Middle frontal gyrus (tissue), 1 donor: ENCODE results near the gene ATP6V1G2.
"Not testable (repeated sequence)": the region's sequence is repeated elsewhere in the genome, so short reads cannot be mapped to it uniquely, and the experiment has no call there.

Source experiments
- DNase-seq: peaks from one replicate; pipeline ENCODE4 v3.0.0-alpha.2; 2015; ENCODE audit warnings: low spot score; ENCODE audit errors: extremely low spot score

ATP6V1G2 gene

DNA sequence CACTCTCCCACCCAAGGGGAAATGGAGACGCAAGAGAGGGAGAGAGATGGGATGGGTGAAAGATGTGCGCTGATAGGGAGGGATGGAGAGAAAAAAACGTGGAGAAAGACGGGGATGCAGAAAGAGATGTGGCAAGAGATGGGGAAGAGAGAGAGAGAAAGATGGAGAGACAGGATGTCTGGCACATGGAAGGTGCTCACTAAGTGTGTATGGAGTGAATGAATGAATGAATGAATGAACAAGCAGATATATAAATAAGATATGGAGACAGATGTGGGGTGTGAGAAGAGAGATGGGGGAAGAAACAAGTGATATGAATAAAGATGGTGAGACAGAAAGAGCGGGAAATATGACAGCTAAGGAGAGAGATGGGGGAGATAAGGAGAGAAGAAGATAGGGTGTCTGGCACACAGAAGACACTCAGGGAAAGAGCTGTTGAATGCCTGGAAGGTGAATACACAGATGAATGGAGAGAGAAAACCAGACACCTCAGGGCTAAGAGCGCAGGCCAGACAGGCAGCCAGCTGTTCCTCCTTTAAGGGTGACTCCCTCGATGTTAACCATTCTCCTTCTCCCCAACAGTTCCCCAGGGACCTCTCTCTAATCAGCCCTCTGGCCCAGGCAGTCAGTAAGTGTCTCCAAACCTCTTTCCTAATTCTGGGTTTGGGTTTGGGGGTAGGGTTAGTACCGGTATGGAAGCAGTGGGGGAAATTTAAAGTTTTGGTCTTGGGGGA is 29.7 kb upstream of the ATP6V1G2 start:
- no peak for DNase-seq

- no peak for DNase-seq
Measured at GRCh38 chr6:31575335-31575901, 29.0 kb upstream of the ATP6V1G2 start, which contains the start of gene TNF. TSS of gene TNF (plus strand) at chr6:31575565. CDS start at chr6:31575742, 177 bp downstream.

DNA sequence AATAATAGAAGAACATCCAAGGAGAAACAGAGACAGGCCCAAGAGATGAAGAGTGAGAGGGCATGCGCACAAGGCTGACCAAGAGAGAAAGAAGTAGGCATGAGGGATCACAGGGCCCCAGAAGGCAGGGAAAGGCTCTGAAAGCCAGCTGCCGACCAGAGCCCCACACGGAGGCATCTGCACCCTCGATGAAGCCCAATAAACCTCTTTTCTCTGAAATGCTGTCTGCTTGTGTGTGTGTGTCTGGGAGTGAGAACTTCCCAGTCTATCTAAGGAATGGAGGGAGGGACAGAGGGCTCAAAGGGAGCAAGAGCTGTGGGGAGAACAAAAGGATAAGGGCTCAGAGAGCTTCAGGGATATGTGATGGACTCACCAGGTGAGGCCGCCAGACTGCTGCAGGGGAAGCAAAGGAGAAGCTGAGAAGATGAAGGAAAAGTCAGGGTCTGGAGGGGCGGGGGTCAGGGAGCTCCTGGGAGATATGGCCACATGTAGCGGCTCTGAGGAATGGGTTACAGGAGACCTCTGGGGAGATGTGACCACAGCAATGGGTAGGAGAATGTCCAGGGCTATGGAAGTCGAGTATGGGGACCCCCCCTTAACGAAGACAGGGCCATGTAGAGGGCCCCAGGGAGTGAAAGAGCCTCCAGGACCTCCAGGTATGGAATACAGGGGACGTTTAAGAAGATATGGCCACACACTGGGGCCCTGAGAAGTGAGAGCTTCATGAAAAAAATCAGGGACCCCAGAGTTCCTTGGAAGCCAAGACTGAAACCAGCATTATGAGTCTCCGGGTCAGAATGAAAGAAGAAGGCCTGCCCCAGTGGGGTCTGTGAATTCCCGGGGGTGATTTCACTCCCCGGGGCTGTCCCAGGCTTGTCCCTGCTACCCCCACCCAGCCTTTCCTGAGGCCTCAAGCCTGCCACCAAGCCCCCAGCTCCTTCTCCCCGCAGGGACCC is 28.0 kb upstream of the ATP6V1G2 start:
- DNase-seq: no peak

- no peak for DNase-seq
Measured at GRCh38 chr6:31573239-31574105, 27.1 kb upstream of the ATP6V1G2 start.

DNA sequence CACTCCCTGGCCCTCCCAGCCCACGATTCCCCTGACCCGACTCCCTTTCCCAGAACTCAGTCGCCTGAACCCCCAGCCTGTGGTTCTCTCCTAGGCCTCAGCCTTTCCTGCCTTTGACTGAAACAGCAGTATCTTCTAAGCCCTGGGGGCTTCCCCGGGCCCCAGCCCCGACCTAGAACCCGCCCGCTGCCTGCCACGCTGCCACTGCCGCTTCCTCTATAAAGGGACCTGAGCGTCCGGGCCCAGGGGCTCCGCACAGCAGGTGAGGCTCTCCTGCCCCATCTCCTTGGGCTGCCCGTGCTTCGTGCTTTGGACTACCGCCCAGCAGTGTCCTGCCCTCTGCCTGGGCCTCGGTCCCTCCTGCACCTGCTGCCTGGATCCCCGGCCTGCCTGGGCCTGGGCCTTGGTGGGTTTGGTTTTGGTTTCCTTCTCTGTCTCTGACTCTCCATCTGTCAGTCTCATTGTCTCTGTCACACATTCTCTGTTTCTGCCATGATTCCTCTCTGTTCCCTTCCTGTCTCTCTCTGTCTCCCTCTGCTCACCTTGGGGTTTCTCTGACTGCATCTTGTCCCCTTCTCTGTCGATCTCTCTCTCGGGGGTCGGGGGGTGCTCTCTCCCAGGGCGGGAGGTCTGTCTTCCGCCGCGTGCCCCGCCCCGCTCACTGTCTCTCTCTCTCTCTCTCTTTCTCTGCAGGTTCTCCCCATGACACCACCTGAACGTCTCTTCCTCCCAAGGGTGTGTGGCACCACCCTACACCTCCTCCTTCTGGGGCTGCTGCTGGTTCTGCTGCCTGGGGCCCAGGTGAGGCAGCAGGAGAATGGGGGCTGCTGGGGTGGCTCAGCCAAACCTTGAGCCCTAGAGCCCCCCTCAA is 25.9 kb upstream of the ATP6V1G2 start, which contains the start of gene LTA:
LTA (plus strand) TSS at position 249 of the 871 bp plus-strand sequence; CDS start at position 703, 454 bp downstream.
- DNase-seq: no peak

DNA sequence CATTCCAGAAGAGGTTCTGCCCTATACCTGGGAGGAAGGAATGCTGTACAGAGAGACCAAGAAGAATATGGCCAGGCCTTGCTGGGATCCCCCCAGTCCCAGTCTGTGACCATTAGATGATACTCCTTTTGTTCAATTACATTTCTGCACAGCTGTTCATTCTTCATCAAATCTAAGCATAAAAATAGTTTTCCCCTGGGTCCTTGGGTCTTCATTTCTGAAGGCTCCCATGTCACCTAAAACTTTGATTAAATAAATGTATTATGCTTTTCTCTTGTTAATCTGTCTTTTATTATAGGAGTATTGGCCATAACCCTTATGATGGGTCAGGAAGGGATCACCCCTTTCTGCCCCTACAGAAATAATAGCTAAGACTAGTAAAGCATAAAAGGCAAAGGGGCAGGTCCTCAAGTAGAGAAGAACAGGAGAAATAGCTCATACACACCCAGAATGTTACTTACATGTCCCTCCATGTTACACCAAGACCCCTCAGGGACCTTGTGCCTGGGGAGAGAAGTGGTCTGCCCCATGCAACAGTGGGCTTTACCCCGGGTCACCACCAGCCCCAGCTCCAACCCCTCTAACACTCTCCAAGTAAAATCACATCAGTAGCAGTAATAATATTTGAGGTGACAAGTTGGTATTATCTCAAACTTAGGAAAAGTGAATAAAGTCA is 23.6 kb upstream of the ATP6V1G2 start:
- DNase-seq: no peak

DNA sequence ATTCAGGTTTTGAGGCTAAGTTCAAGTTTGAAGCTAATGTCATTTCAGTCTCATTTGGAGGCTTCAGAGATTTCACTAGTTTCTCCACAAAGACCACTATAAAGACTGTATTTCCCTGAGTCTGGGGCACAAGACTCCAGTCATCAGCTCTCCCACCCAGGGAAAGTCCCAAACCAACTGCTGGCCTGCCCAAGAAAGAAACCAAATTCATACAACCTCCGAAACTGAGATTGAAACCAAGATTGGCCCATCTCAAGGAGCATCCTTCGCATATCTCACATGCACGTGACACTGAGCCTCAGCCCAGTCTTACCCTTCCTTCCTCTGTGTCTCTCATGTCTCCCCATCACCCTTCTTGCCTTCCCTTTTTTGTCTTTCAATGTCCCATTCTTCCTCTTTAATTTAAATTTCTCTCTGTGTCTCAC is 22.1 kb upstream of the ATP6V1G2 start:
- DNase-seq: no peak

- DNase-seq: no peak
Measured at GRCh38 chr6:31567531-31568370, 21.3 kb upstream of the ATP6V1G2 start.

- DNase-seq: no peak
Measured at GRCh38 chr6:31560697-31561058, 14.3 kb upstream of the ATP6V1G2 start.

DNA sequence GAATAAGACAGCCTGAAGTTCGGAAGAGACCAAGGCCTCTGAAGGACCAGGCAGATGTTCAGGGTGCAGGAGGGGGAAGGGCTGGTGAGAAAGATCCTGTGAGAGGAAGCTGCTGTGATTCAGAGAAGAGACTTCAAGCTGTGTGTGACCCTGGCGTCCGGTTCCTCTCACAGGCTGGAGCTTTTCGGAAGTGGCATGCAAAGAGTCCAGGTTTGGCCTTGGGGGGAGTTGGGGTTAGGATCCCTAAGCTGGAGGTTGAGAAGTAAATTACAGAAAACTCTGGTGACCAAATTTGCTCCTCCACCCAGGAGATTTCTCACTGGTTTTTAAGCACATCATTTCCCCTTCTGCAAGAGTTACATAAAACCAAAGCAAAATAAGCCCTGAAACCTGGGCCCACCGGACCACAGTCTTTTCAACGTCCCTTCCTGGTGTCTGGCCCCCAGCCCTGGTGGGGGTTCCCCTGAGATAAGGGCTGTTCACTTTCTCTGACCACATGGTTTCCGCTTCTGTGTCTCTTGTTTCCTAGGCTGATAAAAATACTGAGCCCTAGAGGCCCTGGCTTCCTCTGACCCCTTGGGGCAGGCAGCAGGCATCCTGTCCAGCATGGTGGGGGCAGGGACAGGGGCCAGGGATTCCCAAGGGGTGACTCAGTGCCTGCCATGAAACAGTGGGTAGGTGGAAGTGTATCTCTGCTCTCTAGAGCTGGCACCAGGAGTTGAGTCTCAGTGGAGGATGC is 13.7 kb upstream of the ATP6V1G2 start:
- no peak for DNase-seq

GRCh38 chr6:31559606-31559957 is 13.2 kb upstream of the ATP6V1G2 start:
- DNase-seq: no peak

DNA sequence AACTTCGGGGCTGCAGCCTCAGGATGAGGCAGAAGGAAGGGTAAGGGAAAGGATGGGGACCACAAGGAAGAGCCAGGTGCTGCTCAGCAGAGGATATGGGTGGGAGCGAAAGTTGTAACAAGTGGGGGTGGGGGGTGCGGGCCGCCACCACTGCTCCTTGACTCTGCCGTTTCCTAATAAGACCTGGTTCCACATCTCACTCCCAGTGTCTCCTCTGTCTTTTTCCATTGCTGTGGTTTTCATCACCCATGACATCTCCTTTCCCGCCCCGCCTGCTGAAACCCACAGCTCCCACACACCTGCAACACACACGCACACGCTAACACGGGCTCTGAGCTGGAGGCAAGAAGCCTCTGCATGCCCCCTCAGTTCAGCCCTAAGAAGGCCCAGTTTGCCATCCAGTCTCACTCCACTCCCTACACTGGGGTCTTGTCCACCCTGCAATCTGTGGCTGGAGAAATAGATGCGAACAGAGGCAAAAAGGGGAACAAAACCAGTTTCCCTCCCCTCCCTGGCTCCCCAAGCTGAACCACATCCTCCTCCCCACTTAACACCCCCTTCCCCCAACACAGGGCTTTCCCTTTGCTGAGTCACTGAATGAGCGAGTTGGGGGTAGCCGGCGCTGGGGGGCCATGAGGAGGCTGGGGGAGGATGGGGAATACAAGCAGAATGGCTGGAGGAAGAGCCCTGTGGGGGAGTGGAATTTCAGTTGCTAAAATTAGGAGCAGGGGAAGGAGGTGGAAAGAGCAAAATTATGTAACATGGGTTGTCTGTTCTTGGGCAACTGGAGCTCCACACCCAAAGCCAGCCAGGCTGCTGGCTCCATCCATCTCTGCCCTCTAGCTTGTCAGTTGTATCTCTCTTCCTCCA is 12.5 kb upstream of the ATP6V1G2 start:
- no peak for DNase-seq

DNA sequence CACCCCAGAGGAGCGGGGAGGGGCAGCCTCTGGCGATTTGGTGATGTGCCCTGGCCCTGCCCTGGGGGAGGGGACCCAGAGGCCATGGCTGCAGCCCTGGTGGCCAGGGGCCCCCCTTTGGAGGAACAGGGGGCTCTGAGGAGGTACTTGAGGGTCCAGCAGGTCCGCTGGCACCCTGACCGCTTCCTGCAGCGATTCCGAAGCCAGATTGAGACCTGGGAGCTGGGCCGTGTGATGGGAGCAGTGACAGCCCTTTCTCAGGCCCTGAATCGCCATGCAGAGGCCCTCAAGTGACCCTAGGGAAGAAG is 11.9 kb upstream of the ATP6V1G2 start:
- no peak for DNase-seq

DNA sequence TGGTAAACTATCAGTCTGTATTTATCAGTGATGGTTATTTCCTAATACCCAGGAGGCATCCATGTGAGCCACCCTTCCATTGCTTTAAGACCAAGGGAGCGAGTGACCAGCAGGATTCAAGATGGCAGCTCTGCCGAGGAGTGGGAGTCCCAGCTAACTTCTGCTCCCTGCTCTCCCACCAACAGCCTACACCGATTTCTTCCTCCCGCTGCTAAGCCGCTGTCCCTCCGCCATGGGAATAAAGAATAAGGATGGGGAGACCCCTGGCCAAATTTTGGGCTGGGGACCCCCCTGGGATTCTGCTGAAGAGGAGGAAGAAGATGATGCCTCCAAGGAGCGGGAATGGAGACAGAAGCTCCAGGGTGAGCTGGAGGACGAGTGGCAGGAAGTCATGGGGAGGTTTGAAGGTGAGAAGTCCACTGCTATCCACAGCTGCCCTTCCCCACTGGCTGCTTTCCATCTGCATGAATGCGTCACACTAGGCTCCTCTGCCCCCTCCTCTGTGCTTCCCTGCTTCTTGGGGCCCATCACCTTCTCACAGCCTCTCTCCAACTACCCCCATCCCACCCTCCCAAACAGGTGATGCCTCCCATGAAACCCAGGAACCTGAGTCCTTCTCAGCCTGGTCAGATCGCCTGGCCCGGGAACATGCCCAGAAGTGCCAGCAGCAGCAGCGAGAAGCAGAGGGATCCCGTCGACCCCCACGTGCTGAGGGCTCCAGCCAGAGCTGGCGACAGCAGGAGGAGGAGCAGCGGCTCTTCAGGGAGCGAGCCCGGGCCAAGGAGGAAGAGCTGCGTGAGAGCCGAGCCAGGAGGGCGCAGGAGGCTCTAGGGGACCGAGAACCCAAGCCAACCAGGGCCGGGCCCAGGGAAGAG is 11.3 kb upstream of the ATP6V1G2 start:
- no peak for DNase-seq

GRCh38 chr6:31556307-31556706 is 9.9 kb upstream of the ATP6V1G2 start:
- DNase-seq: no peak

- DNase-seq: not testable (repeated sequence)
Measured at GRCh38 chr6:31551371-31551770, 5.0 kb upstream of the ATP6V1G2 start.
